Neural progenitor cell (in vitro differentiated cells): ENCODE results near the gene SNF8. TPM values are rescaled to one million over a fixed set of nuclear protein-coding genes. Genes with fewer than 3 reads are reported as not detected.
A peak's percentile ranks its signal among the peaks of the same experiment; 100 is the strongest.

Source experiments
- DNase-seq: peaks from one replicate; pipeline ENCODE4 v3.0.0-alpha.2; 2016; ENCODE audit warnings: low spot score
- H2AFZ ChIP-seq: fragments of 200-600 bp; sonication (generic); replicated peaks from 2 replicates; pipeline ENCODE4 v1.6.1; 2016; ENCODE audit warnings: antibody characterized with exemption
- H3F3A ChIP-seq: fragments of 200-600 bp; sonication (generic); 2 replicates; pipeline ENCODE4 v1.6.1; 2016; ENCODE audit warnings: antibody characterized with exemption, low read depth
- H3K27ac ChIP-seq: fragments of 200-600 bp; sonication (generic); 2 replicates; pipeline ENCODE4 v1.5.1; 2016; ENCODE audit warnings: mild to moderate bottlenecking
- H3K27me3 ChIP-seq: fragments of 200-600 bp; sonication (generic); 2 replicates; pipeline ENCODE4 v1.6.1; 2016; ENCODE audit warnings: mild to moderate bottlenecking, moderate library complexity
- H3K36me3 ChIP-seq: fragments of 200-600 bp; sonication (generic); 2 replicates; pipeline ENCODE4 v1.5.1; 2016
- H3K4me1 ChIP-seq: fragments of 200-600 bp; sonication (generic); 2 replicates; pipeline ENCODE4 v1.6.1; 2016; ENCODE audit warnings: mixed run types
- H3K4me2 ChIP-seq: fragments of 200-600 bp; sonication (generic); 2 replicates; pipeline ENCODE4 v1.6.1; 2016
- H3K4me3 ChIP-seq: fragments of 200-600 bp; sonication (generic); 2 replicates; pipeline ENCODE4 v1.5.1; 2016
- H3K79me2 ChIP-seq: fragments of 200-600 bp; sonication (generic); 2 replicates; pipeline ENCODE4 v1.6.1; 2016; ENCODE audit warnings: low read depth
- H3K9ac ChIP-seq: fragments of 200-600 bp; sonication (generic); 2 replicates; pipeline ENCODE4 v1.6.1; 2016
- H3K9me3 ChIP-seq: fragments of 200-600 bp; sonication (generic); 2 replicates; pipeline ENCODE4 v1.5.1; 2016; ENCODE audit warnings: low read depth
- H4K20me1 ChIP-seq: fragments of 200-600 bp; sonication (generic); 2 replicates; pipeline ENCODE4 v1.6.1; 2016; ENCODE audit warnings: low read depth
- H3K27ac Mint-ChIP-seq: 3 replicates; pipeline ENCODE4 v1.8.0; 2021; ENCODE audit warnings: mixed read lengths
- H3K27me3 Mint-ChIP-seq: 2 replicates; pipeline ENCODE4 v1.8.0; 2022; ENCODE audit warnings: low read depth, mild to moderate bottlenecking, inconsistent platforms, moderate library complexity, mixed read lengths; ENCODE audit not compliant: insufficient read depth
- H3K36me3 Mint-ChIP-seq: 3 replicates; pipeline ENCODE4 v1.8.0; 2021; ENCODE audit warnings: mixed read lengths
- H3K4me1 Mint-ChIP-seq: 3 replicates; pipeline ENCODE4 v1.8.0; 2021; ENCODE audit warnings: mixed read lengths
- H3K4me3 Mint-ChIP-seq: 3 replicates; pipeline ENCODE4 v1.8.0; 2021; ENCODE audit warnings: mild to moderate bottlenecking, moderate library complexity, mixed read lengths
- H3K9me3 Mint-ChIP-seq: 3 replicates; pipeline ENCODE4 v1.8.0; 2020; ENCODE audit warnings: mixed read lengths
- EZH2 ChIP-seq: fragments of 200-600 bp; sonication (generic); IDR thresholded peaks from 2 replicates; pipeline ENCODE4 v1.6.1; 2017; ENCODE audit warnings: antibody characterized with exemption, mild to moderate bottlenecking, moderate library complexity
- EZH2phosphoT487 ChIP-seq: fragments of 200-600 bp; sonication (generic); IDR thresholded peaks from 2 replicates; pipeline ENCODE4 v1.6.1; 2017; ENCODE audit warnings: antibody characterized with exemption
- total RNA-seq: library from RNA; depleted of rRNA; stranded (reverse); fragments of >200 nt; gene quantifications from 2 replicates; pipeline ENCODE4 v1.2.3, GENCODE V29; 2015; ENCODE audit warnings: low replicate concordance
- TF ChIP-seq, protein P1 (sequence below): fragments of 200-600 bp; sonication (generic); IDR thresholded peaks from 2 replicates; pipeline ENCODE4 v1.5.1; 2017; ENCODE audit warnings: antibody characterized with exemption, mild to moderate bottlenecking

The SNF8 gene
- total RNA-seq, 1 donor from 2014 or later: 103 TPM

GRCh38 chr17:48908853-48909394 is 35.7 kb downstream of the SNF8 start:
- Mint-ChIP-seq H3K4me3 (peak overlapping the region; percentile 98), H3K36me3 (peaks cover 29% of the 10 kb centered on the region), H3K27me3 (peaks cover 6% of the 10 kb centered on the region), H3K9me3 (no peaks in the 10 kb centered on the region), H3K4me1 (peaks cover 32% of the 10 kb centered on the region), H3K27ac (peak overlapping the region; percentile 97)
- H3K27ac ChIP-seq: peak overlapping the region; percentile 65
- H3K9ac ChIP-seq: peak overlapping the region; percentile 79
- H3K4me3 ChIP-seq: peak overlapping the region; percentile 90
- peaks cover 49% of the 10 kb centered on the region for H4K20me1 ChIP-seq
- no peak overlapping the region for H2AFZ ChIP-seq
- DNase-seq: peak; percentile 97
- peaks cover 74% of the 10 kb centered on the region for H3K79me2 ChIP-seq
- H3K36me3 ChIP-seq: no peaks in the 10 kb centered on the region
- peaks cover 18% of the 10 kb centered on the region for H3F3A ChIP-seq
- H3K4me1 ChIP-seq: peaks cover 14% of the 10 kb centered on the region
- peak overlapping the region; percentile 97 for H3K4me2 ChIP-seq
- no peaks in the 10 kb centered on the region for H3K9me3 ChIP-seq
- TF ChIP-seq EZH2 (no peak), EZH2phosphoT487 (no peak)
- TF ChIP-seq, protein P1, sequence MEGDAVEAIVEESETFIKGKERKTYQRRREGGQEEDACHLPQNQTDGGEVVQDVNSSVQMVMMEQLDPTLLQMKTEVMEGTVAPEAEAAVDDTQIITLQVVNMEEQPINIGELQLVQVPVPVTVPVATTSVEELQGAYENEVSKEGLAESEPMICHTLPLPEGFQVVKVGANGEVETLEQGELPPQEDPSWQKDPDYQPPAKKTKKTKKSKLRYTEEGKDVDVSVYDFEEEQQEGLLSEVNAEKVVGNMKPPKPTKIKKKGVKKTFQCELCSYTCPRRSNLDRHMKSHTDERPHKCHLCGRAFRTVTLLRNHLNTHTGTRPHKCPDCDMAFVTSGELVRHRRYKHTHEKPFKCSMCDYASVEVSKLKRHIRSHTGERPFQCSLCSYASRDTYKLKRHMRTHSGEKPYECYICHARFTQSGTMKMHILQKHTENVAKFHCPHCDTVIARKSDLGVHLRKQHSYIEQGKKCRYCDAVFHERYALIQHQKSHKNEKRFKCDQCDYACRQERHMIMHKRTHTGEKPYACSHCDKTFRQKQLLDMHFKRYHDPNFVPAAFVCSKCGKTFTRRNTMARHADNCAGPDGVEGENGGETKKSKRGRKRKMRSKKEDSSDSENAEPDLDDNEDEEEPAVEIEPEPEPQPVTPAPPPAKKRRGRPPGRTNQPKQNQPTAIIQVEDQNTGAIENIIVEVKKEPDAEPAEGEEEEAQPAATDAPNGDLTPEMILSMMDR: no peak
- no peaks in the 10 kb centered on the region for H3K27me3 ChIP-seq

DNA sequence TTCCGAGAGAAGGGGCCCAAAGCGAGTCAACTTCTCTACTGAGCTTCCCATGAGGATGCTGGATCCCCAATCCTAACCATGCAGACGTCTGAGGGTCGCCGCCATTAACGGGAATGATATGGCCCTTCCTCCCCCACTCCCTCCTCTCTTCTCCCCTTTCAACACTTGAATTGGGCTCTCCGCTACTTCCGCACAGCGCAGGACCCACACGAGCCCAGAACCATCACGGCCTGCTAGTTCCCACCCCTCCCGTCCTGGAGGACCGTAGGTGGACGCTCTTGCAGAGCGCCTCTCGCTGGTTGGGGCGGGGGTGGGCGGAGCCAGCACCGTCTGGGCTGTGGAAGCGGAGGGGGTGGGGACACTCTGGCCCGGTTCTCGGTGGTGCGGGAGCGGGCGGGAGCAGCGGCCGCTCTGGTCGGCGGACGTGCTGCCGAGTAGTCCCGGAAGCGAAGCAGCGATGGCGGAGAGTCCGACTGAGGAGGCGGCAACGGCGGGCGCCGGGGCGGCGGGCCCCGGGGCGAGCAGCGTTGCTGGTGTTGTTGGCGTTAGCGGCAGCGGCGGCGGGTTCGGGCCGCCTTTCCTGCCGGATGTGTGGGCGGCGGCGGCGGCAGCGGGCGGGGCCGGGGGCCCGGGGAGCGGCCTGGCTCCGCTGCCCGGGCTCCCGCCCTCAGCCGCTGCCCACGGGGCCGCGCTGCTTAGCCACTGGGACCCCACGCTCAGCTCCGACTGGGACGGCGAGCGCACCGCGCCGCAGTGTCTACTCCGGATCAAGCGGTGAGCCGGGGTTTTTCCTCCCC is 36.4 kb downstream of the SNF8 start, which contains the start of gene UBE2Z:
Gene UBE2Z, plus strand, starts transcription at position 361 of the 797 bp plus-strand sequence. Its CDS starts 97 bp downstream, at position 458.
- peak within 1 kb of the TSS; percentile 13 for H2AFZ ChIP-seq

DNA sequence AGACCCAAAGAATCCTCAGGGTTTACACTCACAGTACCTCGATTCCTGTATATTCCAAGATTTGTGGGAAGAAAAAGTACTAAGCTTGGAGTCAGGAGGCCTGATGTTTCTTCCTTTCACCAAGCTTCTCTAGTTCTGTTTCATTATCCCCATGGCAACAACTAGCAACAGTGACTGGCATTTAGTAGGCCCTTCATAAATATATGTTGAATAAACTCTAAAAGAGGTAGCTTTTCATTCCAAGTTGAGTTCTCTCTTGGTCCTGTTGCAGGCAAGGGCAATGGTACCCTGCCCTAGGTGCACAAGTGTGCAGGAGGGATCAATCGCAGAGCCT is 37.0 kb downstream of the SNF8 start:
- Mint-ChIP-seq H3K27me3 (peaks cover 6% of the 10 kb centered on the region), H3K9me3 (no peaks in the 10 kb centered on the region), H3K4me3 (peak overlapping the region; percentile 96), H3K36me3 (peaks cover 21% of the 10 kb centered on the region), H3K4me1 (peaks cover 32% of the 10 kb centered on the region), H3K27ac (peak overlapping the region; percentile 99)
- no peak for DNase-seq
- Histone ChIP-seq H3K4me3 (peak overlapping the region; percentile 90), H3K27me3 (no peaks in the 10 kb centered on the region), H3K9me3 (no peaks in the 10 kb centered on the region), H3K36me3 (no peaks in the 10 kb centered on the region), H2AFZ (peak overlapping the region; percentile 13), H3K79me2 (peaks cover 61% of the 10 kb centered on the region), H3K9ac (no peak overlapping the region), H4K20me1 (peaks cover 36% of the 10 kb centered on the region), H3F3A (peaks cover 13% of the 10 kb centered on the region), H3K4me1 (peaks cover 14% of the 10 kb centered on the region), H3K4me2 (peak overlapping the region; percentile 97), H3K27ac (peak overlapping the region; percentile 60)
- TF ChIP-seq, protein P1: no peak
- TF ChIP-seq EZH2: no peak

More for the DNA sequence above, 36.4 kb downstream of the SNF8 start, which contains the start of gene UBE2Z:
- Histone ChIP-seq H4K20me1 (peaks cover 42% of the 10 kb centered on the region), H3F3A (peaks cover 18% of the 10 kb centered on the region), H3K4me2 (peak within 1 kb of the TSS; percentile 97), H3K4me3 (peak within 1 kb of the TSS; percentile 90), H3K4me1 (peaks cover 14% of the 10 kb centered on the region), H3K36me3 (no peaks in the 10 kb centered on the region), H3K9me3 (no peaks in the 10 kb centered on the region), H3K27me3 (no peaks in the 10 kb centered on the region), H3K9ac (peak within 1 kb of the TSS; percentile 79), H3K27ac (peak within 1 kb of the TSS; percentile 65), H3K79me2 (peaks cover 67% of the 10 kb centered on the region)
- H3K4me3 Mint-ChIP-seq: peak within 1 kb of the TSS; percentile 98
- peak; percentile 97 for DNase-seq
- TF ChIP-seq EZH2: no peak
- TF ChIP-seq EZH2phosphoT487: no peak
- TF ChIP-seq, protein P1: peak; percentile 56
- peaks cover 32% of the 10 kb centered on the region for H3K4me1 Mint-ChIP-seq
- H3K27ac Mint-ChIP-seq: peak within 1 kb of the TSS; percentile 99
- peaks cover 6% of the 10 kb centered on the region for H3K27me3 Mint-ChIP-seq
- no peaks in the 10 kb centered on the region for H3K9me3 Mint-ChIP-seq
- peaks cover 26% of the 10 kb centered on the region for H3K36me3 Mint-ChIP-seq
